HL-60 (cell line): ENCODE results near the gene CDK6.

Experiments used
- DNase-seq, 2 experiments: peaks; one replicate each; pipeline ENCODE4 v3.0.0-alpha.2; 2010 to 2020; ENCODE audit warnings: low read depth in 1 of 2, low spot score in 1 of 2
- H3K27ac ChIP-seq: fragments of 250-450 bp; sonication (Bioruptor Pico); replicated peaks from 2 replicates; pipeline ENCODE4 v1.5.1; 2020; ENCODE audit warnings: mild to moderate bottlenecking, moderate library complexity
- H3K27me3 ChIP-seq: fragments of 250-450 bp; sonication (Bioruptor Pico); 2 replicates; pipeline ENCODE4 v1.5.1; 2021; ENCODE audit warnings: mild to moderate bottlenecking, moderate library complexity; ENCODE audit not compliant: insufficient read depth, poor library complexity, severe bottlenecking
- H3K4me3 ChIP-seq: replicated peaks from 2 replicates; pipeline ENCODE4 v1.5.1; 2011; ENCODE audit warnings: mild to moderate bottlenecking, control low read depth, low read length; ENCODE audit not compliant: insufficient read depth
- CTCF ChIP-seq: IDR thresholded peaks from one replicate; pipeline ENCODE4 v1.5.1; 2011; ENCODE audit warnings: low read length, control low read depth, inconsistent platforms; ENCODE audit not compliant: insufficient read depth
- GABPA ChIP-seq: IDR thresholded peaks from 2 replicates; pipeline ENCODE4 v1.6.1; 2012; ENCODE audit warnings: low read depth
- POLR2AphosphoS5 ChIP-seq: IDR thresholded peaks from 2 replicates; pipeline ENCODE4 v1.6.1; 2012; ENCODE audit warnings: low read depth
- REST ChIP-seq: IDR thresholded peaks from 2 replicates; pipeline ENCODE4 v1.6.1; 2012; ENCODE audit warnings: low read depth; ENCODE audit not compliant: insufficient replicate concordance
- SPI1 ChIP-seq: IDR thresholded peaks from 2 replicates; pipeline ENCODE4 v1.6.1; 2012; ENCODE audit warnings: low read depth, mild to moderate bottlenecking, borderline replicate concordance

Gene CDK6

GRCh38 chr7:92833766-92834506 lies 2.4 kb downstream of the CDK6 start:
- peak; percentile 61 to 89 for DNase-seq
- no peak for TF ChIP-seq GABPA
- TF ChIP-seq POLR2AphosphoS5 = peak; percentile 70
- TF ChIP-seq REST = no peak
- TF ChIP-seq CTCF = no peak
- peak overlapping the region; percentile 91 for H3K4me3 ChIP-seq
- peak overlapping the region; percentile 90 for H3K27ac ChIP-seq
- no peaks in the 10 kb centered on the region for H3K27me3 ChIP-seq

- peak overlapping the region; percentile 91 for H3K4me3 ChIP-seq
- H3K27me3 ChIP-seq = no peaks in the 10 kb centered on the region
- peak; percentile 55 to 86 for DNase-seq
- peak overlapping the region; percentile 90 for H3K27ac ChIP-seq
- TF ChIP-seq REST = no peak
- TF ChIP-seq CTCF = peak; percentile 66
- no peak; the same call in 1 of the 2 replicates for TF ChIP-seq GABPA
- TF ChIP-seq SPI1 = no peak
- peak; percentile 64; the same call in 1 of the 2 replicates for TF ChIP-seq POLR2AphosphoS5
These were observed 3.2 kb downstream of the CDK6 start for GRCh38 chr7:92833024-92833765.

- TF ChIP-seq REST (no peak), GABPA (no peak)
- no peak for DNase-seq
- Histone ChIP-seq H3K4me3 (peak overlapping the region; percentile 91), H3K27me3 (no peaks in the 10 kb centered on the region), H3K27ac (peak overlapping the region; percentile 90)
These were observed 3.8 kb downstream of the CDK6 start for GRCh38 chr7:92832534-92833023.
